GM18873 (cell line): ENCODE measurements around the gene KRTAP5-9.
"Not testable (repeated sequence)": the region's sequence is repeated elsewhere in the genome, so short reads cannot be mapped to it uniquely, and the experiment has no call there.

Source experiments
- ATAC-seq: cut with Tn5 transposase; IDR thresholded peaks from one replicate; pipeline ENCODE4 v1.9.1; 2021; ENCODE audit warnings: mild to moderate bottlenecking, moderate library complexity, moderate number of reproducible peaks; ENCODE audit not compliant: unreplicated experiment, low FRiP score

The KRTAP5-9 gene

GRCh38 chr11:71557257-71557656 is 9.0 kb downstream of the KRTAP5-9 start:
- ATAC-seq: no peak

- no peak for ATAC-seq
Measured at GRCh38 chr11:71558996-71559395, 10.8 kb downstream of the KRTAP5-9 start.

GRCh38 chr11:71562120-71562519 is 13.9 kb downstream of the KRTAP5-9 start:
- ATAC-seq: no peak

DNA sequence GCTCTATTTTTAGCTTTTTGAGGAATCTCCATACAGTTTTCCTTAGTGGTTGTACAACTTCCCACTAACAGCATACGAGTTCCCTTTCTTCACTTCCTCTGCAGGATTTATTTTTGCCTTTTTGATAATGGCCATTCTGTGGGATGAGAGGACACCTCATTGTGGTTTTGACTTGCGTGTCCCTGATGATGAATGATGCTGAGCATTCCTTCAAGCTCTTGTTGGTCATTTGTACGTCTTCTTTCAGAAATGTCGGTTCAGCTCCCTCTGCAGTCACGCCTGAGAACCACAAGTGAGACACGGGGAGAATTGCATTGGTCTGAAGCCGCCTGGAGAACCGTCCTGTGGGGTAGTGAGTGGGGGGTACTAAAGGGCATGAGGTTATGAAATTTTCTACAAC is 15.2 kb downstream of the KRTAP5-9 start:
- ATAC-seq: no peak

DNA sequence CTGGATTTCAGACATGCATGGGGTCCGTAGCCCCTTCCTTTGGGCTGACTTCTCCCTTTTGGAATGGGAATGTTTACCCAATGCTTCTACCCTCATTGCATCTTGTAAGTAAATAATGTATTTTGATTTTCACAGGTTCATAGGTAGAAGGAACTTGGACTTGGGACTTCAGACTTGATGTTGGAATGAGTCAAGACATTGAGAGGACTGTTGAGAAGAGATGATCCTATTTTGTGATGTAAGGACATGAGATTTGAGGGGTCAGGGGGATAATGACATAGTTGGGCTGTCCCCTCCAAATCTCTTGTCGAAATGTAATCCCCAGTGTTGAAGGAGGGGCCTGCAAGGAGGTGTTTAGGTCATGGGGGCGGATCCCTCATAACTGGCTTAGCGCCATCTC is 16.2 kb downstream of the KRTAP5-9 start:
- ATAC-seq: no peak

DNA sequence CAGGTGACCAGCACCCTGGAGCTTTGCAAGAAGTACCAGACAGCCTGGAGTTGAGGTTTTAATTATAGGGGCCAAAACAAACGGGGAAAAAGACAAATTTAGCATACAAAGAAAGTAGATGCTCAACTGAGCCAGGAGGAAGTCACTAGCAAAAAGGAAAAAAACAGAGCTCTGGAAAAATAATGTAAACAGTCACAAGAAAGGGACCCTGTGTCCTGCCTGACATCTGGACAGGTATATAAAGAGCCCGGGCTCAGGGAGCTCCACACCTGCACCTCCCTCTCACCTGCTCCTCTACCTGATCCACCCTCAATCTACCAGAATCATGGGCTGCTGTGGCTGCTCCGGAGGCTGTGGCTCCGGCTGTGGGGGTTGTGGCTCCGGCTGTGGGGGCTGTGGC is 17.0 kb downstream of the KRTAP5-9 start, which contains the start of gene KRTAP5-10:
TSS of gene KRTAP5-10 (plus strand) at position 301 of the 400 bp plus-strand sequence. CDS start at position 326, 25 bp downstream.
- ATAC-seq: no peak

- no peak for ATAC-seq
Measured at GRCh38 chr11:71566081-71566620, 17.9 kb downstream of the KRTAP5-9 start.

DNA sequence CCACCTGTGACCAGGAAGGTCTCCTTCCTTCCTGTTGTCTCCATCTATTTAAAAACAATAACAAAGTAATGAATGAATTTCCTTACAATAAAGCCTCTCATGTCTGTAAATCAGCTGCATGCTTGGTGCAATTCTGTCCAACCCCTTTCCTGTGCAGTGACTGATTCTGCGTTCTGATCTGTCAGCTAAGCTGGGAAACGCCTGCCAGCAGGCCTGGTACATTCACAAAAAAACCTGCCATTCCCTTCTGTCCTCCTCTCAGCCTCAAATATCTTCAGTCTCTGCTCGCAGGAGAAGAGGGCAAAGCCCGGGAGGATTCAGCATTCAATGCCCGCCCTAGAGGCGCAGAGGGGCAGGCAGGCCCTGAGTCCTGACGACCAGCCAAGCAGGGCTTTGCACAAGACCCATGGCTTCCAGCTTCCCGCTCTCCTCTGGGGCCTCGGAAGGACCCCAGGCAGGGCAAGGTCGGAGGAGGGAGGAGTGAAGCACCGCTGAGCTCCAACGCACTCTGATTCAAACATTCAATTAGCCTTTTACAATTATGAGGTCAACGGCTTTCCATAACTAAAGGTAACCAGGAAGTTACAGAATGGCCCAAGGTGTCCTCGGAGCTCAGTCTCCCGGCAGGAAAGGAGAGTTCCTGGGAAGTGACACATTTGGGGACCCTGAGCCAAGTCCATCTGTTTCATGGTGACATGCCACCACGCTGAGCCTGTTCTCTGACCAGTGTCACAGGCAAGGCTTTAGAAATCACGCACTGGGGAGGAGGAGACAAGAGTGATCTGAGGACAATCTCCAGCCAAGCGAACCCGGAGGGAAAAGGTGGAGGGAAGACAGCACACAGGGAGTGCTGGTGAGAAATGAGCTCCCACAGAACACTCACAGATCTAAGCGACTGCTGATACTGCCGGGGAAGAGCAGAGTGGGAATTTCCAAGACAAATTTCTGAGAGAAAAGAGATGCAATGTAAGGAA is 18.7 kb downstream of the KRTAP5-9 start:
- not testable (repeated sequence) for ATAC-seq

- ATAC-seq: not testable (repeated sequence)
Measured at GRCh38 chr11:71567633-71568032, 19.4 kb downstream of the KRTAP5-9 start.

DNA sequence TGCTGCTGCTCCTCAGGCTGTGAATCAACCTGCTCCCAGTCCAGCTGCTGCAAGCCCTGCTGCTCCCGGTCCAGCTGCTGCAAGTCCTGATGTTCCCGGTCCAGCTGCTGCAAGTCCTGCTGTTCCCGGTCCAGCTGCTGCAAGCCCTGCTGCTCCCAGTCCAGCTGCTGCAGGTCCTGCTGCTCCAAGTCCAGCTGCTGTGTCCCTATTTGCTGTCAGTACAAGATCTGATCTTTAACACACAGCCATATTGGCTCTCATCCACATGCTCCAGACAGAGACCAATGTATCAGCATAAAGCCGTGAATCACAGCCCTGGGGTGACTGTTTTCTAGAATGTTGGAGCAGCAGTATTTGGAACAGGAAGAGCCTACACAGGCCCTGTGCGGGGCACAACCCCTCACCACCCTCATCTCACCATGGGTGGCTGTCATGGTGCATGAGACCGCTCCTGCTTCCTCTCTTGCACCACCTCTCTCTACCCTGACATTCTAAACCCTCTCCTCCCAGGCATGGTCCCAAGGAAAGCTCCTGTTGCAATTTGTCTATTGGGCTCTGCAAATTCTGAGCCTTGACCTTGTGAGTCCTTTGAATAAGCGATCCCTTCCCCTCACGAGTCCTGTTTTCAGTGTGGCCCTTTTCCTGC is 20.6 kb downstream of the KRTAP5-9 start:
- no peak for ATAC-seq

DNA sequence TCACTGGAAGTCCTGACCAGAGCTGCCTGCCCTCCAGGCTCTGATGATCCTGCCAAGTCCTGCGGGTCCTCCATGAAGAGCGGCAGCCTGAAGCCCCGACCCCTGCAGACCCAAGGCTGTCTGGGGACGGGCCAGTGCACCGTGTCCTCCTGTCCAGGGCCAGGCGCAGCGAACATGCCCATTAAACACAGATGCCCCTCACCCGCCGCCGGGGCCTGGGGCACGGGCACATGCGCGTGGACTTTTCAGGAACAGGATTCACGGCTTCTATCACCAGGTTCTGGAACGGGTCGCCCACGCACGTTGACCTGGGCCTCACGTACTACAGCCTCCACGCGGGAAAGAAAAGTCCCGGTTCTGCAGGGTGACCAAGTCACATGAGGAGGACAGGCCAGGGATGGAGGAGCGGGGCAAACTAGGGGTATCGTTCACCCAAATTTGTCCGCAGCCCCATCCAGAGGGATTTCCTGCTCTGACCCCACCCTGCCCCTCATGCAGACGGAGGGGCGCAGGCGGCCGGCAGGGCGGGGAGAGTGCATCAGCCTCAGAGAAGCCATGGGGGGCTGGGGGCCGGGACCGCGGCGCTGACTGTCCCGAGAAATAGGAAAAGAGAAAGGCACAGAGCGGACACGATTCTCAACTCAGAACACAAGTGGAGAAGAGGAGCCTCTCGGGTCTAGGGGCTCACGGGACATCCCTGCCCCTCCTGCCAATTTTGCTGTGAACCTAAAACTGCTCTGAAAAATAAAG is 23.1 kb downstream of the KRTAP5-9 start:
- ATAC-seq: not testable (repeated sequence)

- ATAC-seq: no peak
Measured at GRCh38 chr11:71572811-71573210, 24.6 kb downstream of the KRTAP5-9 start.

DNA sequence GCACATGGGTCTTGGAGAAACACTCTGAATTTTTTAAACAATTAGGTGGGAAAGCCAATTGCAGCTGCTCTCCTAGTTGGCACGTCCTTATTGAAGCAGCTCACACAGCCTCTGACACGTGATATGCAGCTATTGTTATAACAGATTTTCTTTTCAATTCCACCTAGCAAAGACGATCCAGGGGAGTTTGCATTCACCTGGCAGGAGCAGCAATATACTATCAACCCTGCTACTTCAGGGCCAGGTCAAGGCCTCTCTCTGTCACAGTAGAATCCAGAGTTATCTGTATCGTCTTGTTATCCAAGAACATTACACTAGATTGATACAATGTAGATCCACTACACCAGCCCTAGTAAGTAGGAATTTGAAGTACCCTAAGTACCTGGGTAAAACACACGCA is 26.2 kb downstream of the KRTAP5-9 start:
- ATAC-seq: no peak

DNA sequence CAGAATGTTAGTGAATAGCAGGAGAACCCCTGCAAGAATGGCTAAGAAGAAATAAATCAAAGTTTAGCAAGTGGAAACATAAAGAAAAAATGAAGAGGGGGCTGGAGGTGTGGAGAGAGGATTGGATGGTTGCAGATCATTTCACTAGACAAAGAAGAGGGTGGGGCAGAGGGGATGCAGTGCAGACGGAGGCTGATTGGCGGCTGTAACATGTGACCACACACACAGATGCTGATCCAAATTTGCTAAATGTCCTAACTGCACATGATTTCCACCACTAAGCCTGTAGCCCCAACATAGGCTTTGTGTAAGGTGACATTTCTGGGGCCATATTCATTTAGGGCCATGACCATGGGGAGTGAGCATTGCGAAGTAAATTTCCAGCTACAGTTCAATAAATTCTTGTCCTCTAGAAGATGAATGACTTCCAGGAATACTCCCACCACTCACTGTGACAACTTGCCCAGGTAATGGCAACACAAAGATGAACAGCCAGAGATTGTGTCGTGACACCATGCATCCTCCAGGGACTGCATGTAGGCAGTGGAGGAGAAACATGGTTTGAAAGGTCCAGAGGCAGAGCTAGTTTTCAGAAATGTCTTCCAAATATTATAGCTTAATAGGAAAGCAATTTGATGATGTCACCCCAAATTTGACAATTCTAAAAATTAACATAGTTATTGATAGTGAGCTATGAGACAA is 27.7 kb downstream of the KRTAP5-9 start:
- no peak for ATAC-seq

DNA sequence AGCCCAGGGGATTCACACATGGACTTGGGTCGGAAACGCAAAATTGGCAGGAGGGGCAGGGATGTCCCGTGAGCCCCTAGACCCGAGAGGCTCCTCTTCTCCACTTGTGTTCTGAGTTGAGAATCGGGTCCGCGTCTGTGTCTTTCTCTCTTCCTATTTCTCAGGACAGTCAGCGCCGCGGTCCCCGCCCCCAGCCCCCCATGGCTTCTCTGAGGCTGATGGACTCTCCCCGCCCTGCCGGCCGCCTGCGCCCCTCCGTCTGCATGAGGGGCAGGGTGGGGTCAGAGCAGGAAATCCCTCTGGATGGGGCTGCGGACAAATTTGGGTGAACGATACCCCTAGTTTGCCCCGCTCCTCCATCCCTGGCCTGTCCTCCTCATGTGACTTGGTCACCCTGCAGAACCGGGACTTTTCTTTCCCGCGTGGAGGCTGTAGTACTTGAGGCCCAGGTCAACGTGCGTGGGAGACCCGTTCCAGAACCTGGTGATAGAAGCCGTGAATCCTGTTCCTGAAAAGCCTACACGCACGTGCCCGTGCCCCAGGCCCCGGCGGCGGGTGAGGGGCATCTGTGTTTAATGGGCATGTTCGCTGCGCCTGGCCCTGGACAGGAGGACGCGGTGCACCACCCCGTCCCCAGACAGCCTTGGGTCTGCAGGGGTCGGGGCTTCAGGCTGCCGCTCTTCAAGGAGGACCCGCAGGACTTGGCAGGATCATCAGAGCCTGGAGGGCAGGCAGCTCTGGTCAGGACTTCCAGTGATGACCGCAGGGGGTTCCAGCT is 28.7 kb downstream of the KRTAP5-9 start:
- ATAC-seq: not testable (repeated sequence)

DNA sequence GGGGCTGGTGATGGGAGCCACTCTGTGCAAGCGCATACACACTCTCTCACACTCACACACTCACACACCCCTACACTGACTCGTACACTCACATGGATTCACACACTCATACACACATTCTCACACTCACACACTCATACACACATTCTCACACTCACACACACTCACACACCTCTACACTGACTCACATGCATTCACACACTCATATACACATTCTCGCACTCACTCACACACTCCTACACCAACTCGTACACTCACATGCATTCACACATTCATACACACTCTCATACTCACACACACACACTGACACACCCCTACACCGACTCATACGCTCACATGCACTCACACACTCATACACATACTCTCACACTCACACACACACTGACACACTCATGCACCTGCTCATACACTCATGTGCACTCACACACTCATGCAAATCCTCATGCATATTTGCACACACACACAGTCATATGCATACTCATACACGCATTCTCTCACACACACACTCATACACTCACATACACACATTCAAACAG is 29.3 kb downstream of the KRTAP5-9 start:
- no peak for ATAC-seq

- ATAC-seq: not testable (repeated sequence)
Measured at GRCh38 chr11:71579513-71579912, 31.3 kb downstream of the KRTAP5-9 start.

DNA sequence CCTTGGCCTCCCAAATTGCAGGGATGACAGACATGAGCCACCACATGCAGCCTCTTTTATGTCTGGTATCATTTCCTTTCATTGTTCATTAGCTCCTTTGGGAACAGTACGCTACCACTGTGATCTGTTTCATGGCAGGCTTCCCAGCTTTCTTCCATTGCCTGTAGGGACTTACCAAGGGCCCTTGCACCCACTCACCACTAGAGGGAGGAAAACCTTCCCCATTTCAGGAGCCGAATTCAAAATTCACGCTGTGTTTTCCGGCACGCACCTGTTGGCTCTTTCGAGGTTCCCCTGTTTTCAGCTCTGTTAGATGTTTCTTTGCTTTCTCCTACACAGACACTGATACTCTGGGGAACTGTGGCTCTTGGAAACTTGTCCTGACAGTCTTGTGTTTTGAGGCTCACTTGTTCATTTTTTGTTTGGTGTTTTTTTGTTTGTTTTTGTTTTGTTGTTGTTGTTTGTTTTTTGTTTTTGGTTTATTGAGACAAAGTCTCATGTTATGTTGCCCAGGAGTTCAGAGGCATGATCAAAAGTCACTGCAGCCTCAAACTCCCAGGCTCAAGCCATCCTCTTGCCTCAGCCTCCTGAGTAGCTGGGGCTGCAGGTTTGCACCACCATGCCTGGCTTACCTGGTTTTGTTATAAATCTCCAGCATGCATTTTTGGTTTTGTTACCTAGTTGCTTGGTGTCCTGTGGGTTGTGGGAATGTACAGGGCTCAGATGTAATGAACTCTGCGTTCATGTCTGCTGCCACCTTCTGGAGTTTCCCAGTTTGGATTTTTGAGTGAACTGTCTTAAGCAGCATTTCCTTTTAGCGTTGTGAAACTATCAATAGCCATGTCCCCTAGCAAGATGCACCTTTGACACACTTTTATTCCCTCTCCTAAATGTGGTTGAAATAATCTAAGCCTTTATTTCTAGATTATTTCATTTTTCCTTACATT is 32.1 kb downstream of the KRTAP5-9 start:
- no peak for ATAC-seq
